Ovary (tissue), 9 donors: ENCODE results near the gene OPCML. TPM values are rescaled to one million over a fixed set of nuclear protein-coding genes. Genes with fewer than 3 reads are reported as not detected.

Experiments used
- DNase-seq, 5 donors: peaks; one replicate each; pipeline ENCODE4 v3.0.0-alpha.2; 2019 to 2020
- H3K27ac ChIP-seq, 2 donors: fragments of 200-600 bp; one replicate each; pipeline versions ENCODE4 v1.5.1 to v1.8.0; 2019 to 2022
- H3K27me3 ChIP-seq: fragments of 200-600 bp; one replicate; pipeline ENCODE4 v1.8.0; 2022
- H3K36me3 ChIP-seq: fragments of 200-600 bp; sonication (generic); one replicate; pipeline ENCODE4 v1.5.1; 2019
- H3K4me1 ChIP-seq: one replicate; pipeline ENCODE4 v1.8.1; 2013; ENCODE audit warnings: mild to moderate bottlenecking, moderate library complexity; ENCODE audit not compliant: insufficient read depth
- H3K4me3 ChIP-seq: fragments of 200-600 bp; sonication (generic); one replicate; pipeline ENCODE4 v1.5.1; 2017
- H3K9me3 ChIP-seq, 2 donors: fragments of 200-600 bp in 1 of 2; sonication (generic) in 1 of 2; one replicate each; pipeline versions ENCODE4 v1.5.1 to v1.8.1; 2013 to 2019; ENCODE audit warnings: mild to moderate bottlenecking in 1 of 2, moderate library complexity in 1 of 2
- CTCF ChIP-seq, 3 donors: fragments of 450-650 bp in 2 of 3; fragments of 200-600 bp in 1 of 3; IDR thresholded peaks; one replicate each; pipeline versions ENCODE4 v1.5.1 to v1.8.0; 2016 to 2022; ENCODE audit warnings: antibody characterized with exemption in 3 of 3, mild to moderate bottlenecking in 1 of 3
- EP300 ChIP-seq: sonication (generic); formaldehyde crosslinking; IDR thresholded peaks from one replicate; pipeline ENCODE4 v1.6.1; 2017; ENCODE audit warnings: antibody characterized with exemption
- POLR2A ChIP-seq: fragments of 450-650 bp; IDR thresholded peaks from one replicate; pipeline ENCODE4 v1.6.1; 2017; ENCODE audit warnings: antibody characterized with exemption, mild to moderate bottlenecking, moderate library complexity
- WGBS, 3 donors: extraction: QIAGEN DNeasy Blood & Tissue Kit in 1 of 3; methylation state at CpG; one replicate each; pipeline versions ENCODE4 v1.1.5 to v1.1.7; 2013 to 2017; 5-methylcytosine and 5-hydroxymethylcytosine counted together
- intact Hi-C, 4 donors: fragments of 100-400 bp; cut with DNase I; formaldehyde crosslinking; loops; one replicate each; pipeline versions ENCODE4 v1.11.0 to v1.15.1; 2022 to 2023
- polyA plus RNA-seq, 2 donors: library from polyadenylated mRNA; stranded (reverse); fragments of 200-250 nt in 1 of 2; fragments of 350-450 nt in 1 of 2; fragmentation: Illumina TruSeq in 1 of 2; extraction: RNeasy Lipid Tissue Mini Kit (QIAGEN cat#74804) in 1 of 2; gene quantifications; one replicate each; pipeline ENCODE4 v1.2.3, GENCODE V29; 2013 to 2014
- total RNA-seq, 7 donors: library from RNA; depleted of rRNA in 2 of 7; stranded (reverse); fragments of >200 nt in 2 of 7; fragmentation: NEBNext Ultra II Directional in 3 of 7; extraction: Animal tissue kit (Norgen Biotek cat#: 25700) in 3 of 7; gene quantifications; one replicate each; pipeline versions ENCODE4 v1.1.0 to v1.2.4, GENCODE V29; 2016 to 2023
- donor health status: DM: no; HTN: no; CAD: no; lungs with moderate emphysema.
- donor health status: DM: no; HTN: no; CAD: no.
- donor health status: Bipolar disorder and iron deficiency.
- donor health status: DM: yes; HTN: yes; CAD: no.
- donor health status: DM: no; HTN: no; CAD: no.
- donor health status: DM: yes; HTN: yes; CAD: no.

OPCML gene
- total and polyA plus RNA-seq, 9 donors = under 0.01 to 2.8 (median 0.32) TPM; not detected in 2

- no peak for TF ChIP-seq POLR2A
- no peak for TF ChIP-seq EP300
- no peak for TF ChIP-seq CTCF (IDR thresholded peaks at IDR 0.05)
- WGBS, 3 donors = 21 to 65% (median 28%) methylated on average over 2 of the region's 2 CpGs
- H3K4me3 ChIP-seq = no peak overlapping the region
Observed at GRCh38 chr11:133007027-133007584, 525.2 kb downstream of the OPCML start.

GRCh38 chr11:133004369-133004768, 527.9 kb downstream of the OPCML start:
- intact Hi-C loops = loop anchor here in 1 of 4 donors (10.0 kb wide), 1 partner anchor 370 kb away; no protein-coding TSS in a partner anchor
- no peaks in the 10 kb centered on the region for H3K36me3 ChIP-seq
- H3K27me3 ChIP-seq = no peaks in the 10 kb centered on the region
- DNase-seq = no peak
- TF ChIP-seq POLR2A (no peak), EP300 (no peak), CTCF (IDR thresholded peaks at IDR 0.05) (no peak)
- H3K4me1 ChIP-seq = no peaks in the 10 kb centered on the region
- H3K9me3 ChIP-seq = no peaks in the 10 kb centered on the region
- H3K27ac ChIP-seq = no peak overlapping the region
- 75 to 78% (median 76%) methylated on average over 13 of the region's 13 CpGs for WGBS, 3 donors
- H3K4me3 ChIP-seq = no peak overlapping the region

More at GRCh38 chr11:133007027-133007584, 525.2 kb downstream of the OPCML start:
- Histone ChIP-seq H3K9me3 (no peaks in the 10 kb centered on the region), H3K36me3 (no peaks in the 10 kb centered on the region), H3K27ac (no peak overlapping the region), H3K4me1 (no peaks in the 10 kb centered on the region), H3K27me3 (no peaks in the 10 kb centered on the region)
- intact Hi-C loops = loop anchor here in 1 of 4 donors (10.0 kb wide), 1 partner anchor 368 kb away; no protein-coding TSS in a partner anchor
- no peak for DNase-seq

- Histone ChIP-seq H3K9me3 (no peaks in the 10 kb centered on the region), H3K4me1 (no peaks in the 10 kb centered on the region), H3K27me3 (no peaks in the 10 kb centered on the region), H3K36me3 (no peaks in the 10 kb centered on the region), H3K4me3 (no peak overlapping the region), H3K27ac (no peak overlapping the region)
- TF ChIP-seq CTCF (IDR thresholded peaks at IDR 0.05) (no peak), EP300 (no peak), POLR2A (no peak)
- intact Hi-C loops = no loop called here
- 32 to 39% (median 34%) methylated on average over 12 of the region's 12 CpGs for WGBS, 3 donors
- DNase-seq = no peak
Observed at GRCh38 chr11:132999516-132999915, 532.8 kb downstream of the OPCML start.

- no peak overlapping the region for H3K4me3 ChIP-seq
- intact Hi-C loops = no loop called here
- H3K9me3 ChIP-seq = no peaks in the 10 kb centered on the region
- no peak for DNase-seq
- 44 to 52% (median 51%) methylated on average over 5 of the region's 5 CpGs for WGBS, 3 donors
- no peaks in the 10 kb centered on the region for H3K27me3 ChIP-seq
- no peaks in the 10 kb centered on the region for H3K4me1 ChIP-seq
- H3K36me3 ChIP-seq = no peaks in the 10 kb centered on the region
- H3K27ac ChIP-seq = no peak overlapping the region
- TF ChIP-seq EP300 (no peak), CTCF (IDR thresholded peaks at IDR 0.05) (no peak), POLR2A (no peak)
Observed at GRCh38 chr11:132999031-132999430, 533.3 kb downstream of the OPCML start.
